LoVo (cell line): ENCODE results near the gene SLC5A12.

Experiments used
- DNase-seq: peaks from one replicate; pipeline ENCODE4 v3.0.0-alpha.2; 2016; ENCODE audit warnings: low spot score

Gene SLC5A12

GRCh38 chr11:26719289-26719973 lies 2.4 kb downstream of the SLC5A12 start:
- DNase-seq = no peak

- no peak for DNase-seq
These were observed 4.1 kb downstream of the SLC5A12 start for GRCh38 chr11:26717771-26718170.

GRCh38 chr11:26715133-26715532 lies 6.7 kb downstream of the SLC5A12 start:
- no peak for DNase-seq

DNA sequence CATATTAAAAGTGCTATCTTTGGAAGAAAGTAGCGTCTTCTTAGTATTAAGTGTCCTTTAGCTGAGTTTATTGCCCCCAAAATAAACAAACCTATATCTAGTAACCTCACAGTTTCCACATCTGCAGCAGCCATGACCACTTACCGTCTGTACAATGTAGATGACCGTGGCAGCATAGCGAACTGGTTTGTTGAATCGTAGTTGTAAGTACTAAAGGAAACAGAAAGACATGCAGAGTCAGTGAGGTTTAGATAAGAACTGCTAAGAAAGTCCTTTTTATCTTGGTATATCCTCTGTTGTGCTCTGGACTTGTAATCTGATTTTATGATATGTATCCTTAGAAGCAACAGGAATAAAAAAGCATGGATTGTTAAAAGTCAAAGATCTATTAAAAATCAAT lies 9.4 kb downstream of the SLC5A12 start:
- no peak for DNase-seq

- DNase-seq = no peak
These were observed 11.4 kb downstream of the SLC5A12 start for GRCh38 chr11:26710489-26710888.

DNA sequence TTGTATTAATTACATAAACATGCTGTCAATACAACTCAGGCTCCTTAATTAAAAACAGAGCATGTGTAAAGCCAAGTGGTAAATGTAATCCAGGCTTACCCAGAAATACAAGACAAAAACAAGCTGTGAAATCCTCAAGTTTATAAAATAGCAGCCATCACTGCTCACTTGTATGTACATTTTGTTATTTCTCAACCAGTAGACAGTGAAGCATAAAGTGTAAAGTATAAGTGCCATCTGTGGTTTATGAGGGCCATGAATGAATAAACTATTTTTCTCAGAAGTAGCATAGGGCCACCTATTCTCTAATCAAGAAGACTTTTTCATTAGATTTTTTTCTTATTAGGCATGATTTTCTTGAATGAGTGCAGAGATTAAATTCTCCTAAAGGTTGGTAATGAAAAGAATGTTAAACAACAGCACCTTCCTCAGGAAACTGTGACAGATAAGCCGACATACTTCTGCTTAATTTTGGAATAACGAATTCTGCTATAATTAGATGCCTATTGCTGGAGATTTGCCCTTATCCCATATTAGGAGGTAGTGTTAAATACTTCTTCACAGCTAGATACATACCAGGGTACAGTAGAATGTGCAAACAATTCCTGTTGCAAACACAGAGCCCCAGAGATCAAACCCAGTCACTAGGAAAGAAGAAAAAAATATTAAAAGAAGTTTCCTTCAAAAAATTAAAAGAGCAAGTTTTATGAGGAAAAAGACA lies 13.0 kb downstream of the SLC5A12 start:
- no peak for DNase-seq

GRCh38 chr11:26706181-26706580 lies 15.7 kb downstream of the SLC5A12 start:
- no peak for DNase-seq

- DNase-seq = peak; percentile 53
These were observed 17.6 kb downstream of the SLC5A12 start for GRCh38 chr11:26704249-26704648.

DNA sequence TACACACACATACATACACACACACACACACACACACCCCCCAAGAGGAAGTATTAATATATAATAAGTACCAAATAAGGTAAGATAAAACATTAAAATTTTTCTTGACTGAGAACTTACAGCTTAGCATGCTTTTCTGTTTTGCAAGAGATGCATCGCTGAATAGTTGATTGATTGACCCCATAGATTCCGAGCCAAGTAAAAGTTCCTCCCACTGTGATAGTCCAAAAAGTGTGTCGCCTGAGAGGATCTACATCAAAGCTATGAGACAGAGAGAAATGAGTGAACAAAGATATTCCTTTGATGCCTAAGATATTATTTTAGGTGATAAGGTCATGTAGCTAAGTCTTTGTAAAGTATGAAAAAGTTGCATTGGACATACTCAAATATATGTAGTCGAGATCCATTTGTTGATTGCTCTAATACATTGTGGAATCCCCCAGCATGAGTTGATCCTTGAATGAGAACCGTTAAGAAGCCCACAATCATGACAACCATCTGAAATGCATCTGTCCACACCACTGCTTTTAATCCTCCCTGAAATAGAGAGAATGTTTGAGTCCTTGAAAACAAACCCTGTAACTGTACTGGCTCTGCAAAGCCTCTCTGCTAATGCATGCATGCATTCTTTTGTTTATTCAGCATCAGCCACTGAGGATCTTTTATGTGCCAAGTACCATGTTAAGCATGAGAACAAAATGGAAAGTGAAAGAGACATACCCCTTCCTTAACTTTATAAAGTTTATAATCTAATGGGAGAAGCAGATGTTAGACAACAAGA lies 18.3 kb downstream of the SLC5A12 start:
- no peak for DNase-seq

GRCh38 chr11:26702406-26702805 lies 19.5 kb downstream of the SLC5A12 start:
- no peak for DNase-seq

DNA sequence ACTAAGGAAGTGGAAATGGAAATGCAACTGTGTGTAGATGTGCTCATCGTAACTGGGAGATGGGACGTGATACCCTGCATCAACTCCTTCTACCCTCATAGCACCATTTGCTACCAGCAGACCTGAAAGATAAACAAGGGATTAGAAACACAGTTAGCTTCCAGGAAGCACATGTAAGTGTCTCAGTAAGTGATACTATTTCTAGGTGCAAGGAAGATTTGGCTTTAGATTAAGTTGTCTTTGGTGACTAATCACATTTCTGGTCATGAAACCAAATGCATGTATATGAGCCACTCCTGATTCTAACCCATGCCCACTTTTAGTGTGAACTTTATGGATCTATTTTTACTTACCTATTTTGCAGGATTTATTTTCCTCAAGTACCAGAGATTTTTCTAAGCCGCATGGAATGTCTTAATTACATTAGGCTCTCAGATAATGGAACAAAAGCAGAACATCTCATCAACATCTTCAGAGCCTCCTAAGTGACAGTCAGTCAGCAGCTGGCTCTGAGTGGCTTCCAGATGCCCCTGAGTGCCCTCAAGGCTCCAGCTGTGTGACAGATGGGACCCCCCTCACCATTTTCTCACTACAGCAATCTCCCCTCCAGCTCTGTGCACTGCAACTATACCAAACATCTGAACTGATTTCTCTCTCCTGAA lies 21.2 kb downstream of the SLC5A12 start:
- no peak for DNase-seq

- no peak for DNase-seq
These were observed 23.6 kb downstream of the SLC5A12 start for GRCh38 chr11:26698224-26698623.

DNA sequence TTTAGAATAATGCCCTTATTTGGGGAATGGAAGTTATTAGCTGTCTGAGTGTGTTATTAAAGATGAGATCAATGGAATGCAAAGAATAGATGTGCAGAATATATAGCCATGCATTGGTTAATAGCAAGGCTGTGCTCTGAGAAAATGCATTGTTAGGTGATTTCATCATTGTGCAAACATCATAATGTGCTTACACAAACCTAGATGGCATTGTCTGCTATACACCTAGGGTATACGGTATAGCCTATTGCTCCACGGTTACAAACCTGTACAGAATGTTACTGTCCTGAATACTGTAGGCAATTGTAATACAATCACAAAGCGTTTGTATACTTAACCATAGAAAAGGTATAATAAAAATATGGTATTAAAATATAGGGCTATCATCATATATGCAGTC lies 25.5 kb downstream of the SLC5A12 start:
- no peak for DNase-seq

- no peak for DNase-seq
These were observed 33.2 kb downstream of the SLC5A12 start for GRCh38 chr11:26688701-26689100.

GRCh38 chr11:26687351-26687750 lies 34.5 kb downstream of the SLC5A12 start:
- DNase-seq = no peak

GRCh38 chr11:26677566-26677965 lies 44.3 kb downstream of the SLC5A12 start:
- DNase-seq = no peak

GRCh38 chr11:26676641-26677040 lies 45.2 kb downstream of the SLC5A12 start:
- DNase-seq = no peak

DNA sequence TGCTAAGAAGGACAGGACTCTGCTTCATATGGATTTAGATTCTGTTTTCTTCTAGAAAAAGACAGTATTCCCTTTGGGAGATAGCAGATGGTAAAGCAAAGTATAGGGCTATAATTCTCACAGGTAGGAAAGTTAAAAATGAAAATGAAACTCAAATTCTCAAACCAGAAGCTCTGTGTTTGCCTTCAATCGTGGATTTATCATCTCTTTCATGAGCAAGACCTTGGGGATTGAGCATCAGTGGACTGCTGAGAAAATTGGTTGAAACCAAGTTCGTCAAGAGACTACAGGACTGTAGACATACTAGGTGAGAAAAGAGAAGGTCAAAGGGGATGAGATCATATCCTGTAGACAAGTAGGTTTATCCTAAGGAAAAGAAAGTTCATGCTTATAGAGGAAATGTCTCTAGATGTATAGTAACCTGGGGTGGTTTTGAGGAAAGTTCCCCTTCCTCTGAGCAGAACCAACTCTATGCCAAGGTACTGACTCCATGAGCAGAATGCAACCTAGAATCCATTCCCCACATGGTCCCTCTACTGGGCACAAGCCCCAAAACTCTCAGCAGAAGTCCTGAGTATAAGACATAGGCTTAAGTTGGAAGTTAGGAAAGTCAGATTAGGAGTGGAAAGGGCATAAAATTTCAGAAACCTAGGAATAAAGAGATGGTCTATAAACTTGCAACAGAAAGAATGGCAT lies 46.5 kb downstream of the SLC5A12 start:
- no peak for DNase-seq

- DNase-seq = no peak
These were observed 55.9 kb downstream of the SLC5A12 start for GRCh38 chr11:26665946-26666345.

DNA sequence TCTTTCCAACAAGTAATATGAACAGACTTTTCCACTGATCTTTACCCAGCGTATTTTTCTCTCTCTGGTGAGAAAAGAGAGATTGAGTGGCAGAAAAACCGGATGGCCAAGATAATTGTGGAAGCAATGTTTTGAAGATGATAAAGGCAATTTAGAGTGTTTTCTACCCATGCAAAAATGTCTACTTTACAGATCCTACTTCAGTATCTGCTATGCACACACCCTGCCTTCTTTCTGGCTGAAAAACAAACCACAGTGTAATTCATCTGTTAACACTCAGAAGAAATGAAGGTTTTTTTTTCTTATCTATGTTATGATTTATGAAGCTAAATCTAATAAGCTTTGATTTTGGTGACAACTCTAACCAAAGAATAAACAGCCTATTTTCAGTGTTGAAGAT lies 56.8 kb downstream of the SLC5A12 start:
- DNase-seq = no peak

DNA sequence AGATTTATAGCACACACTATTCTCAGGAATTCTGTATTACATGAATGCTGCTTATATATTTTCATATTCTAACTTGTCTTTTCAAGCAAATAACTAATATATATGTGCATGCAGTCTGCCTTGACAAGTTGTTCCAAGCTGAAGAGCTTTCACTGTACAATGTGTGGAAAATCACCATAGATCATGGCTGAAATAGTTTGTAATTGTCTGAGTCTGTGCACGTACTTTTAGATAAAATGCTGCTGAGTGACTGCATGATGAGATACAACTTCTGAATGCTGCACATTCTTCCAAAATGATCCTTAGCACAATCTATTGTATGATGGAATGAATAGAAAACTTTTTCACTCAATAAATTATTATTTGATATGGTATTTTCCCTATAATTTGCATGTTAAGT lies 58.9 kb downstream of the SLC5A12 start:
- DNase-seq = no peak

DNA sequence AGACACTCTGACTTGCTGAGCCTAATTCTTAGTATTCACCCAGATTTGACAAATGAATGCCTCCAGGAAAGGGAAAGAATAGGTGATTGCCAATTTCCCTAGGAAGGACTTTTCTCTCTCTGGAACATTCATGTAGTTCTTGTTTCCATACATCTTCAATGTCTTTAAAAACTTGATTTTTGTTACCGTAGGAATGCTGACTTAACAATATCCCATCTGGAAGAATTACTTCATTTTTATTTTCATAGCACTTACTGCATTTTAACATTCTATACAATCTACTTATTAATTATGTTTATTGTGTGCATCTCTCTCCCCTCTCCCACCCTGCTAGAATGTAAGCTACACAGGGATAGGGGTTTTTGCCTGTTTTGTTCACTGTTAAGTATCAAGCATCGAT lies 66.6 kb downstream of the SLC5A12 start:
- DNase-seq = no peak
